Brain microvascular endothelial cell (primary cell): ENCODE results near the gene ELAVL2.

Experiments used
- DNase-seq: peaks from one replicate; pipeline ENCODE4 v3.0.0-alpha.2; 2020
- H3K27ac ChIP-seq: fragments of 250-450 bp; sonication (Bioruptor Pico); 2 replicates; pipeline ENCODE4 v1.5.1; 2020; ENCODE audit warnings: mild to moderate bottlenecking, moderate library complexity
- H3K27me3 ChIP-seq: fragments of 250-450 bp; sonication (Bioruptor Pico); replicated peaks from 2 replicates; pipeline ENCODE4 v1.5.1; 2020; ENCODE audit warnings: mild to moderate bottlenecking
- H3K36me3 ChIP-seq: fragments of 250-450 bp; sonication (Bioruptor Pico); replicated peaks from 2 replicates; pipeline ENCODE4 v1.5.1; 2020; ENCODE audit warnings: mild to moderate bottlenecking
- H3K4me3 ChIP-seq: 2 replicates; pipeline ENCODE4 v1.5.1; 2011; ENCODE audit warnings: low read depth, mild to moderate bottlenecking, control low read depth, low read length, moderate library complexity
- in situ Hi-C: cut with HindIII; loops from 2 replicates; pipeline ENCODE4 v1.10.0; 2017; ENCODE audit warnings: low sequenced_read_pairs, low pct_ligation_motif_present
- TF ChIP-seq, protein P1 (sequence below): IDR thresholded peaks from 2 replicates; pipeline ENCODE4 v1.5.1; 2011; ENCODE audit warnings: low read depth, mild to moderate bottlenecking, moderate library complexity, low read length, control low read depth, inconsistent platforms; ENCODE audit errors: missing control alignments

Gene ELAVL2

DNA sequence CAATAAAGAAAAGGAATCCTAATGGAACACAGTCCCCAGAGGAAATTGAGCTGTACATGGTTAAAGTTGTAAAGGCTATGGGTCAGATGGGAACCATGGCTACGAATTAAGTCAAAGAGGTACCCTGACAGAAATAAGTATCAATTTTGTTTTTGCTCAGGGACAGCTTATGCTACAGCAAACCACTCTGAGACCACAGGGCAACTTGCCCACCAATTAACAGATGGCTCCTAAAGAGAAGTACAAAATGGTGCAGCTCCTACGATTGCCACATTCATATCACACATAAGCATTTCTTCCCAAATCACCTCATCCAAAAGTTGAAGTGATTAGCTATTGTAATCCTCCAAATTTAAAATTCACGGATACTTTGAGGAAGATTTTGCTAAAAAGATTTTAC lies 83.0 kb downstream of the ELAVL2 start:
- in situ Hi-C loops: no loop called here
- TF ChIP-seq, protein P1, sequence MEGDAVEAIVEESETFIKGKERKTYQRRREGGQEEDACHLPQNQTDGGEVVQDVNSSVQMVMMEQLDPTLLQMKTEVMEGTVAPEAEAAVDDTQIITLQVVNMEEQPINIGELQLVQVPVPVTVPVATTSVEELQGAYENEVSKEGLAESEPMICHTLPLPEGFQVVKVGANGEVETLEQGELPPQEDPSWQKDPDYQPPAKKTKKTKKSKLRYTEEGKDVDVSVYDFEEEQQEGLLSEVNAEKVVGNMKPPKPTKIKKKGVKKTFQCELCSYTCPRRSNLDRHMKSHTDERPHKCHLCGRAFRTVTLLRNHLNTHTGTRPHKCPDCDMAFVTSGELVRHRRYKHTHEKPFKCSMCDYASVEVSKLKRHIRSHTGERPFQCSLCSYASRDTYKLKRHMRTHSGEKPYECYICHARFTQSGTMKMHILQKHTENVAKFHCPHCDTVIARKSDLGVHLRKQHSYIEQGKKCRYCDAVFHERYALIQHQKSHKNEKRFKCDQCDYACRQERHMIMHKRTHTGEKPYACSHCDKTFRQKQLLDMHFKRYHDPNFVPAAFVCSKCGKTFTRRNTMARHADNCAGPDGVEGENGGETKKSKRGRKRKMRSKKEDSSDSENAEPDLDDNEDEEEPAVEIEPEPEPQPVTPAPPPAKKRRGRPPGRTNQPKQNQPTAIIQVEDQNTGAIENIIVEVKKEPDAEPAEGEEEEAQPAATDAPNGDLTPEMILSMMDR: no peak
- no peak overlapping the region for H3K27ac ChIP-seq
- no peaks in the 10 kb centered on the region for H3K36me3 ChIP-seq
- no peak for DNase-seq
- no peaks in the 10 kb centered on the region for H3K27me3 ChIP-seq
- H3K4me3 ChIP-seq: no peak overlapping the region

DNA sequence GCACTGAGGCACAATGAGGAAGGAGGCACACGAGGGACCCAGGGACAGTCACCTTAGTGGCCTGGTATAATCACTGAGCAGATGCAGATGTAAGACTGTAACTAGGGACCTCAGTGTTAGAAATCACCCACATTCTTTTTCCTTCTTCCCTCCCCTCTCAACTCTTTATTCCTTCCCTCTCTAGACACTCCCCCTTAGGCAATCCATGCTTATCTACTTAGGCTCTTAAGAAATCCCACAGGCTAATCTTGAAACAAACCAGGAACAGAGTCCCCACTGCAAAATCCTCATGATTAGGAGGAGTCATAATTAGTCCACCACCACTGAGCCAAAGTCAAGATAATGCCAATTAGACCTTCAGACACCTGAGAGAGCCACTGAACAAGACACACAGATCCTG lies 84.7 kb downstream of the ELAVL2 start:
- no peak overlapping the region for H3K27ac ChIP-seq
- no peak for DNase-seq
- no peaks in the 10 kb centered on the region for H3K36me3 ChIP-seq
- H3K4me3 ChIP-seq: no peak overlapping the region
- no peaks in the 10 kb centered on the region for H3K27me3 ChIP-seq
- in situ Hi-C loops: no loop called here
- TF ChIP-seq, protein P1: no peak

DNA sequence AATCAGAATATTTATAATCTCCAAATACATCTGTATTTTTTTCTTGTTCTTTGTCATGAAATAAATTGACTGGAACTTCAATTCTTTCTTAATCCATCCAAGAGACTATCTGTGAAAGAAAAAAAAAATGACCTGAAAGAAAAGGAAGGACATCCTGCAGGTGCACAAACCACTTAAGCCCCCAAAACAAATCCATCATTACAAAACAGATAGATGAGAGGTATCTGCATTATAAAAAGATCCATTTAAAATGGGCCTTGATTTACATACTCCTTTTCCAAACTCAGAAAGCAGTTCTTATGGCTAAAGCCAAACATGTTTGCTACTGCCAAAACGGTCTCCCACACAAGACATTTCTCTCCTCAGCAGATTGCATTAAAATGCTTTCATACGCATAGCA lies 85.5 kb downstream of the ELAVL2 start:
- TF ChIP-seq, protein P1: no peak
- Histone ChIP-seq H3K27me3 (no peaks in the 10 kb centered on the region), H3K36me3 (no peaks in the 10 kb centered on the region), H3K4me3 (no peak overlapping the region), H3K27ac (no peak overlapping the region)
- no peak for DNase-seq
- in situ Hi-C loops: no loop called here

DNA sequence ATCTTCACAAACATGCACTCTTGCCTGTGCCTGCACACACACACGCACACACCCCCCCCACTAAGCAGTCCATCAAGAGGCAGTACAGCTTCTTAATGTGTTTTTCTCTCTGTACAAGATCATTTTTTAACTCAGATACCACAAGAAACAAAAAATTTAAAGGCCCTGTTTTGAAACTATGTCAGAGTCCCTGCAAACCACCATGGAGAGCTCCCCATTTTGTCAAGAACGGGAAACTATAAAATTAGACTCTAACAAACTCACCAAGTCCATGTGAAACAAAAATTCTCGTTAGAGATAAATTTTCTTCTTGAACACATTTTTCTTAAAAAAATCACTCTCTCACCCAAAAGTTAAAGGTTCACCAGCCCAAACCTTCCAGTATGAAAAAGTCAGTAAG lies 86.3 kb downstream of the ELAVL2 start:
- DNase-seq: no peak
- no peak overlapping the region for H3K27ac ChIP-seq
- TF ChIP-seq, protein P1: no peak
- H3K36me3 ChIP-seq: no peaks in the 10 kb centered on the region
- H3K27me3 ChIP-seq: no peaks in the 10 kb centered on the region
- no peak overlapping the region for H3K4me3 ChIP-seq
- in situ Hi-C loops: no loop called here

DNA sequence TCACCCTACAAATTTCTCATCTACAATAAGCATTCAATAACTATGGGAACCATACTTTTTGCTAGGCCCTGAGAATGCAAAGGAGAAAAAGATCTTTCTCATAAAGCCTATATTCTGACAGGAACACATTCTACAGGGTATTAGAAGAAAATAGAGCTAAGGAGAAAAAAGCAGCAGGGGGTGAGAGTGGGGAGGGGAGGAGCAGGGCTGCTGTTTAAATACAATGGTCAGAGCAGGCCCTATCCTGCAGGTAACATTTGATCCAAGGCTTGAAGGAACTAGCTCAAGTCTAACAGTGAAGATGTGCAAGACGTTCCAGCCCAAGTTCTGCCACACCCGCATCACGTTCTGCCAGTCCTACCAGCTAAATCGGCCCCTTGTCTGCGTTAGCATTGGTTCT lies 89.7 kb downstream of the ELAVL2 start:
- Histone ChIP-seq H3K4me3 (no peak overlapping the region), H3K27me3 (no peaks in the 10 kb centered on the region), H3K27ac (no peak overlapping the region), H3K36me3 (no peaks in the 10 kb centered on the region)
- DNase-seq: no peak
- TF ChIP-seq, protein P1: no peak
- in situ Hi-C loops: no loop called here

DNA sequence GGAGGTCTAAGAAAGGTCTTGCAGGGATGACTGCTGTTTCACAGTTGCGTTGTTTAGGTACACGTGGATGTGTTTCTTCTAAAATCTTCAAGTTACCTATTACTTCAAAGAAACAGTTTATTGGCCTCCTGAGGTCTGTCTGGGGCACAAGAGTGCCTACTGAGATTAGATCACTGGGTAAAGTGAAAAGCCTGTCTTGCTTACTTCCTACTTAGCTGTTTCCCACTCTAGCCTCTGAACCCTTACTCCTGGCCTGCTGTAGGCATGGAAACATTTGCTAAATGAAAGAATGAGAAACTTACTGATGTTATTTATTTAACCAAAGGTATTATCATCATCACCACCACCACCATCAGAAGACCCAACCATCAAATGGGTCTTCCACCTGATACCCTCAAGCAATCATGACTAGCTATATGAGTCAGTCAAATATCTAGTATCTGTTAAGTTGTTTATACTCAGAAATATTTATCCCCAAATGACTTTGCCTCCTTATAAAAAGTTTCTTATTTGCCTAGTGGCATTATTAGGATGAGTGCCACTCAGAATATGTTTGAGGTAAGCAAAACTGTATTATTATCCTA lies 92.5 kb downstream of the ELAVL2 start:
- Histone ChIP-seq H3K27ac (no peak overlapping the region), H3K4me3 (no peak overlapping the region), H3K27me3 (no peaks in the 10 kb centered on the region), H3K36me3 (no peaks in the 10 kb centered on the region)
- TF ChIP-seq, protein P1: no peak
- DNase-seq: no peak
- in situ Hi-C loops: no loop called here
